Measurements from ENCODE around the gene MYH15.

The MYH15 gene

GRCh38 chr3:108342837-108343486 is 167.4 kb downstream of the MYH15 start:
- no peaks in the 10 kb centered on the region for H3K4me1 ChIP-seq (ENCODE audit: control insufficient read depth, insufficient read depth, low read length)
- H3K36me3 ChIP-seq (ENCODE audit: control insufficient read depth in 2 of 2, insufficient read depth in 2 of 2, low read length in 2 of 2): no peaks in the 10 kb centered on the region
- H3K9ac ChIP-seq (ENCODE audit: low read length in 2 of 2): no peak overlapping the region
- H3K27ac ChIP-seq (ENCODE audit: low read length): no peak overlapping the region
- no peaks in the 10 kb centered on the region for H3K27me3 ChIP-seq (ENCODE audit: control insufficient read depth in 1 of 2, insufficient read depth in 2 of 2, low read length in 2 of 2)
- no peaks in the 10 kb centered on the region for H3K9me3 ChIP-seq (ENCODE audit: control insufficient read depth in 2 of 2, low read length in 2 of 2)
- no peak overlapping the region for H3K4me3 ChIP-seq (ENCODE audit: low read length in 2 of 2)

- Histone ChIP-seq H3K4me1 (ENCODE audit: control insufficient read depth, insufficient read depth, low read length) (no peaks in the 10 kb centered on the region), H3K9me3 (ENCODE audit: control insufficient read depth in 2 of 2, low read length in 2 of 2) (no peaks in the 10 kb centered on the region), H3K36me3 (ENCODE audit: control insufficient read depth in 2 of 2, insufficient read depth in 2 of 2, low read length in 2 of 2) (no peaks in the 10 kb centered on the region), H3K4me3 (ENCODE audit: low read length in 2 of 2) (no peak overlapping the region), H3K9ac (ENCODE audit: low read length in 2 of 2) (no peak overlapping the region), H3K27ac (ENCODE audit: low read length) (no peak overlapping the region), H3K27me3 (ENCODE audit: control insufficient read depth in 1 of 2, insufficient read depth in 2 of 2, low read length in 2 of 2) (no peaks in the 10 kb centered on the region)
Measured at GRCh38 chr3:108341911-108342310, 168.5 kb downstream of the MYH15 start.

- Histone ChIP-seq H3K36me3 (ENCODE audit: control insufficient read depth in 2 of 2, insufficient read depth in 2 of 2, low read length in 2 of 2) (no peaks in the 10 kb centered on the region), H3K9ac (ENCODE audit: low read length in 2 of 2) (no peak overlapping the region), H3K9me3 (ENCODE audit: control insufficient read depth in 2 of 2, low read length in 2 of 2) (no peaks in the 10 kb centered on the region), H3K4me3 (ENCODE audit: low read length in 2 of 2) (no peak overlapping the region), H3K27me3 (ENCODE audit: control insufficient read depth in 1 of 2, insufficient read depth in 2 of 2, low read length in 2 of 2) (no peaks in the 10 kb centered on the region), H3K4me1 (ENCODE audit: control insufficient read depth, insufficient read depth, low read length) (no peaks in the 10 kb centered on the region), H3K27ac (ENCODE audit: low read length) (no peak overlapping the region)
Measured at GRCh38 chr3:108338901-108339545, 171.4 kb downstream of the MYH15 start.

DNA sequence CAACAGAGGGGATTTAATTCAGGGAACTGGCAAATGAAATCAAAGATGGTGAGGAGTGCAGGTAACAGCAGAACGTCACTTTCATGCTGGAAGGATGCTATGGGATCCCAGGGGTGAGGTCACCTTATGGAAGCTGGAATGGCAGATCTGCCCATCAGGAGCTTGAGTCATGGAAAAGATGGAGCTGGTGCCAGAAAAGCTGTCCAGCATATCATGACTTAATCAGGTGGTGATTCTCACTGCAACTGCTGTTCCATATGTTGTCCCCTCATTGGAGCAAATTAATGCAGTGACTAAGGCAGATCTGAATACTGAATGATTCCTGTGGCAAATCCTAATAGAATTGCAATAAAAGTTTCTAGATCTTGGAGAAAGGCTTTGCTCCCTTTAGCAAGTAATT is 175.7 kb downstream of the MYH15 start:
- no peak overlapping the region for H3K9ac ChIP-seq (ENCODE audit: low read length in 2 of 2)

GRCh38 chr3:108333961-108334360 is 176.4 kb downstream of the MYH15 start:
- no peaks in the 10 kb centered on the region for H3K9me3 ChIP-seq (ENCODE audit: control insufficient read depth in 2 of 2, low read length in 2 of 2)
- H3K27ac ChIP-seq (ENCODE audit: low read length): no peak overlapping the region
- H3K4me1 ChIP-seq (ENCODE audit: control insufficient read depth, insufficient read depth, low read length): no peaks in the 10 kb centered on the region

More for the DNA sequence above, 175.7 kb downstream of the MYH15 start:
- H3K4me3 ChIP-seq (ENCODE audit: low read length in 2 of 2): no peak overlapping the region
- no peak overlapping the region for H3K27ac ChIP-seq (ENCODE audit: low read length)
- H3K4me1 ChIP-seq (ENCODE audit: control insufficient read depth, insufficient read depth, low read length): no peaks in the 10 kb centered on the region
- no peaks in the 10 kb centered on the region for H3K27me3 ChIP-seq (ENCODE audit: control insufficient read depth in 1 of 2, insufficient read depth in 2 of 2, low read length in 2 of 2)
- no peaks in the 10 kb centered on the region for H3K9me3 ChIP-seq (ENCODE audit: control insufficient read depth in 2 of 2, low read length in 2 of 2)
- H3K36me3 ChIP-seq (ENCODE audit: control insufficient read depth in 2 of 2, insufficient read depth in 2 of 2, low read length in 2 of 2): no peaks in the 10 kb centered on the region

GRCh38 chr3:108331792-108332191 is 178.6 kb downstream of the MYH15 start:
- Histone ChIP-seq H3K4me3 (ENCODE audit: low read length in 2 of 2) (no peak overlapping the region), H3K9me3 (ENCODE audit: control insufficient read depth in 2 of 2, low read length in 2 of 2) (no peaks in the 10 kb centered on the region), H3K27me3 (ENCODE audit: control insufficient read depth in 1 of 2, insufficient read depth in 2 of 2, low read length in 2 of 2) (no peaks in the 10 kb centered on the region), H3K36me3 (ENCODE audit: control insufficient read depth in 2 of 2, insufficient read depth in 2 of 2, low read length in 2 of 2) (no peaks in the 10 kb centered on the region), H3K27ac (ENCODE audit: low read length) (no peak overlapping the region), H3K4me1 (ENCODE audit: control insufficient read depth, insufficient read depth, low read length) (no peaks in the 10 kb centered on the region), H3K9ac (ENCODE audit: low read length in 2 of 2) (no peak overlapping the region)

More at GRCh38 chr3:108333961-108334360, 176.4 kb downstream of the MYH15 start:
- Histone ChIP-seq H3K9ac (ENCODE audit: low read length in 2 of 2) (no peak overlapping the region), H3K36me3 (ENCODE audit: control insufficient read depth in 2 of 2, insufficient read depth in 2 of 2, low read length in 2 of 2) (no peaks in the 10 kb centered on the region), H3K27me3 (ENCODE audit: control insufficient read depth in 1 of 2, insufficient read depth in 2 of 2, low read length in 2 of 2) (no peaks in the 10 kb centered on the region), H3K4me3 (ENCODE audit: low read length in 2 of 2) (no peak overlapping the region)
